ENCODE results near the gene SPANXN4.

The SPANXN4 gene

DNA sequence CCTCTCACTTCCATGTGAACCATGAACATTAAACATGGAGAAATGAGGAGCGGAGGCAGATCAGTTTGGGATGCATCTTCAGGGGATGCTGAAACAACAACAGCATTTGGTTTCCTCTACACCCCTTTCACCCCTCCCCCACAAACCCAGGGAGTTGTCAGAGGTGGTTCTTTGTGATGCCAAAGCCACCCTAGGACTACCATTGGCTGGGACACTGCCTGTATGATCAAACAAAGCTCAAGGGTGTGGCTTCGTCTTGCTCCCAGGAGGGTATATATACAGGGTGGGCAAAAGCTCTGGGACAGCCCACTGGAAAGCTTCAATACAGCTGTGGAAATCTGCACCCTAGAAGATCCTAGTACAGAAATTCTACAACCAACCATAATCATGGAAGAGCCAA lies at the start of gene SPANXN4:
Gene SPANXN4, plus strand, starts transcription at position 301 of the 400 bp plus-strand sequence. Its CDS starts 87 bp downstream, at position 388.
- intact Hi-C loops (cut with micrococcal nuclease) = no loop called here
- no peak within 1 kb of the TSS for H3K4me3 Mint-ChIP-seq
- no peaks in the 10 kb centered on the region for H3K9me3 Mint-ChIP-seq
- H3K27me3 Mint-ChIP-seq = no peaks in the 10 kb centered on the region
- H3K4me1 Mint-ChIP-seq (ENCODE audit: low read depth) = no peaks in the 10 kb centered on the region
- no peak within 1 kb of the TSS for H3K27ac Mint-ChIP-seq
- no peaks in the 10 kb centered on the region for H3K36me3 Mint-ChIP-seq (ENCODE audit: low read depth)

GRCh38 chrX:142977128-142977914 lies 48.4 kb upstream of the SPANXN4 start:
- intact Hi-C loops (cut with micrococcal nuclease) = no loop called here
- Mint-ChIP-seq H3K9me3 (no peaks in the 10 kb centered on the region), H3K27ac (no peak overlapping the region), H3K36me3 (ENCODE audit: low read depth) (no peaks in the 10 kb centered on the region), H3K27me3 (no peaks in the 10 kb centered on the region), H3K4me3 (no peak overlapping the region), H3K4me1 (ENCODE audit: low read depth) (no peaks in the 10 kb centered on the region)

- Mint-ChIP-seq H3K27ac (no peak overlapping the region), H3K9me3 (no peaks in the 10 kb centered on the region), H3K4me1 (ENCODE audit: low read depth) (no peaks in the 10 kb centered on the region), H3K4me3 (no peak overlapping the region), H3K27me3 (no peaks in the 10 kb centered on the region), H3K36me3 (ENCODE audit: low read depth) (no peaks in the 10 kb centered on the region)
- intact Hi-C loops (cut with micrococcal nuclease) = no loop called here
Measured at GRCh38 chrX:142978130-142978684, 47.5 kb upstream of the SPANXN4 start.

DNA sequence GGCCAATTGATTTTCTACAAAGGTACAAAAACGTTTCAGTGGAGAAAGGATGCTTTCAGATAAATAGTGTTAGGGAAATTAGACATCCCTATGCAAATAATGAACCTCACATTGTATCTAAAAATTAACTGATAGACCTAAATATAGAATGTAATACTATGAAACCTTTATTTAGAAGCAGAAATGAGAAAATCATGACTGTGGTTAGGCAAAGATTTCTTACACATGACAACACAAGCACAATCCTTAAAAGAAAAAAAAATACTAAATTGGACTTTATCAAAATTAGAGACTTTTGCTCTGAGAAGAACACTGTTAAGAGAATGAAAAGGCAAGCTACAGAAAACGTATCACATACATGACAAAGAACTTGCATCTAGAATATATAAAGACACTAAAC lies 43.0 kb upstream of the SPANXN4 start:
- no peaks in the 10 kb centered on the region for H3K4me1 Mint-ChIP-seq (ENCODE audit: low read depth)
- intact Hi-C loops (cut with micrococcal nuclease) = no loop called here
- H3K9me3 Mint-ChIP-seq = no peaks in the 10 kb centered on the region

DNA sequence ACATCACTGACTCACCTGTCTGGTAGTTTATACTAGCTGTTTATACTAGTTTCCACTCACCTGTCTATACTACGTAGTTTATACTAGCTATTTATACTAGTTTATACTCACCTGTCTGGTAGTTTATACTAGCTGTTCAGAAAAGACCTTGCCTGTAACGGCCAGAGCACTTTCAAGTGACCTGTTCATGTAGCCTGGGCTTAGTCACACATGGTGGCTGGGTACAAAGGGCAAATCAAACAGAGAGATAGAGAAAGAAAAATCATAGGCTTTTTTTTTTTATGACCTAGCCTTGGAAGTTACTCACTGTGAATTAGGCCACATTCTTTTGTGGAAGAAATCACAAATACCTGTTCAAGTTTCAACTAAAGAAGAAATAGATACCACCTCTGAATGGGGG lies 30.7 kb upstream of the SPANXN4 start:
- no peaks in the 10 kb centered on the region for H3K9me3 Mint-ChIP-seq
- H3K36me3 Mint-ChIP-seq (ENCODE audit: low read depth) = no peaks in the 10 kb centered on the region
- no peaks in the 10 kb centered on the region for H3K27me3 Mint-ChIP-seq
- no peaks in the 10 kb centered on the region for H3K4me1 Mint-ChIP-seq (ENCODE audit: low read depth)
- no peak overlapping the region for H3K4me3 Mint-ChIP-seq
- intact Hi-C loops (cut with micrococcal nuclease) = no loop called here
- H3K27ac Mint-ChIP-seq = no peak overlapping the region

More for the DNA sequence above, 43.0 kb upstream of the SPANXN4 start:
- Mint-ChIP-seq H3K36me3 (ENCODE audit: low read depth) (no peaks in the 10 kb centered on the region), H3K27me3 (no peaks in the 10 kb centered on the region), H3K4me3 (no peak overlapping the region), H3K27ac (no peak overlapping the region)

GRCh38 chrX:142998447-142999198 lies 27.1 kb upstream of the SPANXN4 start:
- no peaks in the 10 kb centered on the region for H3K4me1 Mint-ChIP-seq (ENCODE audit: low read depth)
- no peak overlapping the region for H3K27ac Mint-ChIP-seq
- peaks cover 8% of the 10 kb centered on the region for H3K9me3 Mint-ChIP-seq
- no peak overlapping the region for H3K4me3 Mint-ChIP-seq
- intact Hi-C loops (cut with micrococcal nuclease) = no loop called here
- H3K27me3 Mint-ChIP-seq = no peaks in the 10 kb centered on the region
- no peaks in the 10 kb centered on the region for H3K36me3 Mint-ChIP-seq (ENCODE audit: low read depth)

GRCh38 chrX:142999199-142999701 lies 26.5 kb upstream of the SPANXN4 start:
- H3K9me3 Mint-ChIP-seq = peaks cover 8% of the 10 kb centered on the region
- intact Hi-C loops (cut with micrococcal nuclease) = no loop called here
- no peaks in the 10 kb centered on the region for H3K4me1 Mint-ChIP-seq (ENCODE audit: low read depth)
- H3K27me3 Mint-ChIP-seq = no peaks in the 10 kb centered on the region
- no peak overlapping the region for H3K4me3 Mint-ChIP-seq
- no peaks in the 10 kb centered on the region for H3K36me3 Mint-ChIP-seq (ENCODE audit: low read depth)
- H3K27ac Mint-ChIP-seq = no peak overlapping the region

- Mint-ChIP-seq H3K4me1 (ENCODE audit: low read depth) (no peaks in the 10 kb centered on the region), H3K9me3 (peaks cover 8% of the 10 kb centered on the region), H3K27me3 (no peaks in the 10 kb centered on the region), H3K27ac (no peak overlapping the region), H3K4me3 (no peak overlapping the region), H3K36me3 (ENCODE audit: low read depth) (no peaks in the 10 kb centered on the region)
- intact Hi-C loops (cut with micrococcal nuclease) = no loop called here
Measured at GRCh38 chrX:143002206-143002605, 23.5 kb upstream of the SPANXN4 start.

GRCh38 chrX:143017272-143017671 lies 8.5 kb upstream of the SPANXN4 start:
- Mint-ChIP-seq H3K36me3 (ENCODE audit: low read depth) (no peaks in the 10 kb centered on the region), H3K4me1 (ENCODE audit: low read depth) (no peaks in the 10 kb centered on the region), H3K4me3 (no peak overlapping the region), H3K9me3 (peaks cover 20% of the 10 kb centered on the region), H3K27me3 (no peaks in the 10 kb centered on the region), H3K27ac (no peak overlapping the region)
- intact Hi-C loops (cut with micrococcal nuclease) = no loop called here

DNA sequence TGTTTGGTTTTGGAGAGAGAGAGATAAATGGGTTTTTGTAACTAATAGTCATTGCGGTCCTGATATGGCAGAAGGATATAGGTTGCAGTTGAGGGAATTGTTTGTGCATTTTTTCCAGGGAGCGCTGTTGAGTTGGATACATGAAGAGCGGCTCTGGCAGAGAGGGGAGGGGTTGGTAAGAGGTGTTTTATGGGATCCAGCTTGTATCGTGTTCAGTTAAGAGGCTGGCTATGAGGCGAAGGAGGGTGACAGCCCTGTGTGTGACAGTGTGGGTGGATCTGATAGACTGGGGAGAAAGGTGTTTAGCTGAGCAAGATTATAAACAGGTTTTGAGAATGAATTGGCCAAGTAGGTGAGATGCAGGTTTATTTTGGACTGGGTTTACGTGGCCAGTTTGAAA lies 1.5 kb downstream of the SPANXN4 start:
- Mint-ChIP-seq H3K36me3 (ENCODE audit: low read depth) (no peaks in the 10 kb centered on the region), H3K4me3 (no peak overlapping the region), H3K27ac (no peak overlapping the region), H3K27me3 (no peaks in the 10 kb centered on the region), H3K9me3 (peaks cover 6% of the 10 kb centered on the region), H3K4me1 (ENCODE audit: low read depth) (no peaks in the 10 kb centered on the region)
- intact Hi-C loops (cut with micrococcal nuclease) = no loop called here

GRCh38 chrX:143047511-143047910 lies 21.8 kb downstream of the SPANXN4 start:
- Mint-ChIP-seq H3K27ac (no peak overlapping the region), H3K27me3 (no peaks in the 10 kb centered on the region)

DNA sequence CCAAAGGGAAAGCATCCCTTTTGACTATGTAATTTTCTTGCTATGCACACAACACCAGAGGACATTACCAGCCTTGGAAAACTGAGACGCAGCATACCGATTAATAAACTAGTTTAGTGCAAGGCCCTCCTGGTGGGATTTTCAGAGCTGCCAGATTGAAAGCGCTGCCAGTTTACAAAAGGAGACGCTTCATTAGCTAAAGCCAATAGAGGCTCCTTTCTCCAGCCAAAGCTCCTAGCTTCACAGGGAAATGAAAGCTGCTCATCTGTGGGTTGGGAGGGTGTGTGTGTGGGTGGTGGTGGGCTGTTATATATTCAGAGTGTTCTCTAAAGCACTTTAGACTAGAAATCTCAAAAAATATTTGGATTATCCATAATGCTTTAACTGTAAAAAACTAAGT lies 32.4 kb downstream of the SPANXN4 start:
- H3K9me3 Mint-ChIP-seq = peaks cover 9% of the 10 kb centered on the region
- H3K27me3 Mint-ChIP-seq = no peaks in the 10 kb centered on the region
- H3K4me3 Mint-ChIP-seq = no peak overlapping the region
- H3K4me1 Mint-ChIP-seq (ENCODE audit: low read depth) = no peaks in the 10 kb centered on the region
- no peaks in the 10 kb centered on the region for H3K36me3 Mint-ChIP-seq (ENCODE audit: low read depth)
- intact Hi-C loops (cut with micrococcal nuclease) = no loop called here
- H3K27ac Mint-ChIP-seq = no peak overlapping the region

More at GRCh38 chrX:143047511-143047910, 21.8 kb downstream of the SPANXN4 start:
- H3K9me3 Mint-ChIP-seq = no peaks in the 10 kb centered on the region
- intact Hi-C loops (cut with micrococcal nuclease) = no loop called here
- no peaks in the 10 kb centered on the region for H3K4me1 Mint-ChIP-seq (ENCODE audit: low read depth)
- no peaks in the 10 kb centered on the region for H3K36me3 Mint-ChIP-seq (ENCODE audit: low read depth)
- H3K4me3 Mint-ChIP-seq = no peak overlapping the region

GRCh38 chrX:143081231-143081630 lies 55.5 kb downstream of the SPANXN4 start:
- Mint-ChIP-seq H3K9me3 (peaks cover 10% of the 10 kb centered on the region), H3K27ac (no peak overlapping the region), H3K4me1 (ENCODE audit: low read depth) (no peaks in the 10 kb centered on the region), H3K36me3 (ENCODE audit: low read depth) (no peaks in the 10 kb centered on the region), H3K4me3 (no peak overlapping the region), H3K27me3 (no peaks in the 10 kb centered on the region)
- intact Hi-C loops (cut with micrococcal nuclease) = no loop called here

GRCh38 chrX:143082537-143082936 lies 56.8 kb downstream of the SPANXN4 start:
- Mint-ChIP-seq H3K27me3 (no peaks in the 10 kb centered on the region), H3K4me3 (no peak overlapping the region), H3K27ac (no peak overlapping the region), H3K4me1 (ENCODE audit: low read depth) (no peaks in the 10 kb centered on the region), H3K9me3 (peaks cover 10% of the 10 kb centered on the region), H3K36me3 (ENCODE audit: low read depth) (no peaks in the 10 kb centered on the region)
- intact Hi-C loops (cut with micrococcal nuclease) = no loop called here

Measured in dendritic cell treated with granulocyte-macrophage colony-stimulating factor and Interleukin-4, amounts not matched to agents 40 ng/mL and 50 ng/mL, for 4 days (primary cell).